Left lung (tissue), 10 donors: ENCODE data around the gene OOSP4A. TPM values are rescaled to one million over a fixed set of nuclear protein-coding genes. Genes with fewer than 3 reads are reported as not detected.

Experiments
- ATAC-seq: fragments of 200-7000 bp; cut with Tn5 transposase; one replicate; pipeline ENCODE4 v1.9.1; 2020; ENCODE audit warnings: moderate library complexity
- DNase-seq, 4 donors: peaks; one replicate each; pipeline ENCODE4 v3.0.0-alpha.2; 2013 to 2020
- H3K27ac ChIP-seq, 2 donors: fragments of 200-600 bp; sonication (generic) in 1 of 2; one replicate each; pipeline versions ENCODE4 v1.5.0 to v1.8.0; 2020 to 2021
- H3K27me3 ChIP-seq, 2 donors: fragments of 200-600 bp; sonication (generic) in 1 of 2; one replicate each; pipeline versions ENCODE4 v1.5.0 to v1.8.0; 2020 to 2021
- H3K36me3 ChIP-seq, 2 donors: fragments of 200-600 bp; sonication (generic) in 1 of 2; one replicate each; pipeline versions ENCODE4 v1.5.0 to v1.8.0; 2020 to 2021
- H3K4me1 ChIP-seq, 2 donors: fragments of 200-600 bp; one replicate each; pipeline ENCODE4 v1.8.0; 2021
- H3K4me3 ChIP-seq, 2 donors: fragments of 200-600 bp; sonication (generic) in 1 of 2; one replicate each; pipeline versions ENCODE4 v1.5.0 to v1.8.0; 2020 to 2021; ENCODE audit warnings: mild to moderate bottlenecking in 1 of 2
- H3K9me3 ChIP-seq, 2 donors: fragments of 200-600 bp; sonication (generic) in 1 of 2; one replicate each; pipeline versions ENCODE4 v1.5.0 to v1.8.0; 2020 to 2021
- CTCF ChIP-seq, 2 donors: fragments of 200-600 bp; sonication (generic) in 1 of 2; IDR thresholded peaks; one replicate each; pipeline versions ENCODE4 v1.5.0 to v1.8.0; 2021; ENCODE audit warnings: antibody characterized with exemption in 2 of 2
- intact Hi-C, 2 donors: fragments of 100-400 bp; cut with DNase I; formaldehyde crosslinking; loops; one replicate each; pipeline versions ENCODE4 v1.11.2 to v1.14.2; 2022
- polyA plus RNA-seq, 6 donors: library from polyadenylated mRNA; unstranded; fragments of 120-200 nt; gene quantifications; one replicate each; pipeline ENCODE4 v1.2.1, GENCODE V29; 2013; ENCODE audit not compliant: insufficient read length in 6 of 6
- total RNA-seq, 2 donors: library from RNA; stranded (reverse); fragmentation: NEBNext Ultra II Directional; extraction: Animal tissue kit (Norgen Biotek cat#: 25700); gene quantifications; one replicate each; pipeline ENCODE4 v1.2.1, GENCODE V29; 2021
- donor health status: DM: no; HTN: yes; CAD: no.
- donor health status: DM: no; HTN: no; CAD: no.

OOSP4A gene
- total and polyA plus RNA-seq, 8 donors: not detected

GRCh38 chr11:59962107-59962482 lies 1.7 kb upstream of the OOSP4A start:
- Histone ChIP-seq H3K27ac (no peak overlapping the region), H3K4me1 (no peaks in the 10 kb centered on the region), H3K4me3 (no peak overlapping the region), H3K36me3 (no peaks in the 10 kb centered on the region), H3K27me3 (no peaks in the 10 kb centered on the region), H3K9me3 (no peaks in the 10 kb centered on the region)
- no peak for TF ChIP-seq CTCF (IDR thresholded peaks at IDR 0.05)
- intact Hi-C loops: no loop called here
- DNase-seq (no peak), ATAC-seq (no peak)

- no peaks in the 10 kb centered on the region for H3K4me1 ChIP-seq
- TF ChIP-seq CTCF (IDR thresholded peaks at IDR 0.05): no peak
- H3K27me3 ChIP-seq: no peaks in the 10 kb centered on the region
- H3K4me3 ChIP-seq: no peak overlapping the region
- H3K9me3 ChIP-seq: no peaks in the 10 kb centered on the region
- no peak overlapping the region for H3K27ac ChIP-seq
- ATAC-seq: no peak
- H3K36me3 ChIP-seq: no peaks in the 10 kb centered on the region
- intact Hi-C loops: no loop called here
- no peak for DNase-seq
These were observed 1.6 kb downstream of the OOSP4A start for GRCh38 chr11:59965424-59965823.

GRCh38 chr11:59966201-59966600 lies 2.4 kb downstream of the OOSP4A start:
- Histone ChIP-seq H3K4me1 (no peaks in the 10 kb centered on the region), H3K27me3 (no peaks in the 10 kb centered on the region), H3K4me3 (no peak overlapping the region), H3K36me3 (no peaks in the 10 kb centered on the region), H3K27ac (no peak overlapping the region), H3K9me3 (no peaks in the 10 kb centered on the region)
- intact Hi-C loops: no loop called here
- ATAC-seq (no peak), DNase-seq (no peak)
- no peak for TF ChIP-seq CTCF (IDR thresholded peaks at IDR 0.05)

DNA sequence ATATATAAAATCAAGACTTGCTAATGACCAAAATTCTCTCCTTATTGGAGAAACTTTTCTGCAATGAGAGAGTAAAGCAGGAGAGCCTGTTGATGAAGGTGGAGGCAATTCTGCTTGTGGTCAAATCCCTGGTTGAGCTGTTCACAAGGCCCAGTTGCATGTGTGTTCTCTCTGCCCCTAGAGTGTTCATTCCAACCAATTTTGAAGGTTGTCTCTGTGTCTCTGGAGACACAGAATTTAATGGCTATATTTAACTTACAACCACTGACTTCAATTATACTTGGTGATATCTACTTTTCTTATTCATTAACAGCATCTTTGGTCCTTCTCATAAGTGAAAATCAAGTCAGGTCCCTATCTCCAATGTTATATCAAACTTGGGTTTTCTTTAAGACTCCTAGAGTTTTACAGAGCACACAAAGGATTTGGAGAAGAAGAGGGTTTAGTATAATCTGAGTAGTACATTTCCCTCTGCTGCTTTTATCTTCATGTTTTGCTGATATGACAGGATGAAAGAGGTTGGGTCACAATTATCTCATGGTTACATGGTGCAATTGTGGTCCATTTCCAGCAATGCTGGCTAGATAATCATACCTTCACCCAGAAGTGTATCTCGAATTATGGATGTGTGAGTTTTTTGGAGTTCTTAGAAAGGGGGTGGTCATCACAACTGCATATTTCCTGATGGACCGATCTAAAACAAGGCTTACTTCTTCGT lies 4.0 kb downstream of the OOSP4A start:
- no peaks in the 10 kb centered on the region for H3K4me1 ChIP-seq
- H3K36me3 ChIP-seq: no peaks in the 10 kb centered on the region
- intact Hi-C loops: no loop called here
- ATAC-seq: no peak
- H3K9me3 ChIP-seq: no peaks in the 10 kb centered on the region
- no peak overlapping the region for H3K27ac ChIP-seq
- TF ChIP-seq CTCF (IDR thresholded peaks at IDR 0.05): no peak
- H3K27me3 ChIP-seq: no peaks in the 10 kb centered on the region
- DNase-seq: no peak
- H3K4me3 ChIP-seq: no peak overlapping the region

- Histone ChIP-seq H3K4me1 (no peaks in the 10 kb centered on the region), H3K27me3 (no peaks in the 10 kb centered on the region), H3K36me3 (no peaks in the 10 kb centered on the region), H3K27ac (no peak overlapping the region), H3K4me3 (no peak overlapping the region), H3K9me3 (no peaks in the 10 kb centered on the region)
- no peak for ATAC-seq
- TF ChIP-seq CTCF (IDR thresholded peaks at IDR 0.05): no peak
- intact Hi-C loops: no loop called here
- no peak for DNase-seq
These were observed 4.6 kb downstream of the OOSP4A start for GRCh38 chr11:59968395-59968783.
